Colonic mucosa (tissue), 4 donors: Measurements from ENCODE around the gene BCKDHB. TPM values are rescaled to one million over a fixed set of nuclear protein-coding genes. Genes with fewer than 3 reads are reported as not detected.

Source experiments
- DNase-seq: peaks from one replicate; pipeline ENCODE4 v3.0.0-alpha.2; 2020
- H3K27ac ChIP-seq: fragments of 200-600 bp; one replicate; pipeline ENCODE4 v1.8.0; 2021
- H3K27me3 ChIP-seq: fragments of 200-600 bp; one replicate; pipeline ENCODE4 v1.8.0; 2021
- H3K36me3 ChIP-seq: fragments of 200-600 bp; one replicate; pipeline ENCODE4 v1.8.0; 2021
- H3K4me1 ChIP-seq: fragments of 200-600 bp; one replicate; pipeline ENCODE4 v1.8.0; 2021; ENCODE audit warnings: mild to moderate bottlenecking
- H3K4me3 ChIP-seq: fragments of 200-600 bp; one replicate; pipeline ENCODE4 v1.8.0; 2021
- H3K9ac ChIP-seq, 2 donors: one replicate each; pipeline ENCODE4 v1.7.0; 2013; ENCODE audit warnings: control low read depth in 2 of 2, low read depth in 2 of 2, low read length in 2 of 2
- H3K9me3 ChIP-seq: fragments of 200-600 bp; one replicate; pipeline ENCODE4 v1.8.0; 2021
- intact Hi-C: fragments of 100-400 bp; cut with DNase I; formaldehyde crosslinking; loops from one replicate; pipeline ENCODE4 v1.14.1; 2022
- total RNA-seq, 2 donors: library from RNA; stranded (reverse); fragmentation: NEBNext Ultra II Directional in 1 of 2; extraction: Animal tissue kit (Norgen Biotek cat#: 25700) in 1 of 2; gene quantifications; one replicate each; pipeline ENCODE4 v1.2.1, GENCODE V29; 2021
- TF ChIP-seq, protein P1 (sequence below): fragments of 200-600 bp; IDR thresholded peaks from one replicate; pipeline ENCODE4 v1.8.0; 2022; ENCODE audit warnings: antibody characterized with exemption, mild to moderate bottlenecking
- donor health status: healthy.
- donor health status: DM: no; HTN: no; CAD: no.
- donor health status: DM: no; HTN: no; CAD: no.

BCKDHB gene
- total RNA-seq, 2 donors from 2014 or later, result 27.4 to 47.1 TPM

DNA sequence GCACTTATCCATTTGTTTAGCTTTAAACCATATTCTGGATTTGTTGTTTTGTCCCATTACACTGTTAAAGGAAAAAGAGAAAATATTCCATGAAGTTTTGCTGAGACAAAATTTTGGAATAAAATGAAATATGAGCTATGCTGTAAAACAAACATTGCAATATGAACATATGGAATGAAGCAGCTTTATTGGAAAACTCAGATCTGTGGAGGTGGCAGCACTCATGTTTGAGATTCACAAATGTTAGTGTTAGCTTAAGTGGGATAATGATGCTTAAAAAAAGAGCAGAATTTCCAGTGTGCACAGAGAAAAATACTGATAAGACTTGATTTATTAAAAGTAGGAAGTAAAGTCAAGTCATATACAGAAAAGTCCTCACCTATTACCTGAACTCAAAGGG lies 196.2 kb downstream of the BCKDHB start:
- H3K27ac ChIP-seq, result no peak overlapping the region
- H3K9ac ChIP-seq, result no peak overlapping the region
- DNase-seq, result no peak
- no peak overlapping the region for H3K4me3 ChIP-seq
- intact Hi-C loops, result no loop called here
- H3K4me1 ChIP-seq, result no peaks in the 10 kb centered on the region
- TF ChIP-seq, protein P1, sequence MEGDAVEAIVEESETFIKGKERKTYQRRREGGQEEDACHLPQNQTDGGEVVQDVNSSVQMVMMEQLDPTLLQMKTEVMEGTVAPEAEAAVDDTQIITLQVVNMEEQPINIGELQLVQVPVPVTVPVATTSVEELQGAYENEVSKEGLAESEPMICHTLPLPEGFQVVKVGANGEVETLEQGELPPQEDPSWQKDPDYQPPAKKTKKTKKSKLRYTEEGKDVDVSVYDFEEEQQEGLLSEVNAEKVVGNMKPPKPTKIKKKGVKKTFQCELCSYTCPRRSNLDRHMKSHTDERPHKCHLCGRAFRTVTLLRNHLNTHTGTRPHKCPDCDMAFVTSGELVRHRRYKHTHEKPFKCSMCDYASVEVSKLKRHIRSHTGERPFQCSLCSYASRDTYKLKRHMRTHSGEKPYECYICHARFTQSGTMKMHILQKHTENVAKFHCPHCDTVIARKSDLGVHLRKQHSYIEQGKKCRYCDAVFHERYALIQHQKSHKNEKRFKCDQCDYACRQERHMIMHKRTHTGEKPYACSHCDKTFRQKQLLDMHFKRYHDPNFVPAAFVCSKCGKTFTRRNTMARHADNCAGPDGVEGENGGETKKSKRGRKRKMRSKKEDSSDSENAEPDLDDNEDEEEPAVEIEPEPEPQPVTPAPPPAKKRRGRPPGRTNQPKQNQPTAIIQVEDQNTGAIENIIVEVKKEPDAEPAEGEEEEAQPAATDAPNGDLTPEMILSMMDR, result no peak
- no peaks in the 10 kb centered on the region for H3K36me3 ChIP-seq
- no peaks in the 10 kb centered on the region for H3K9me3 ChIP-seq
- H3K27me3 ChIP-seq, result no peaks in the 10 kb centered on the region

DNA sequence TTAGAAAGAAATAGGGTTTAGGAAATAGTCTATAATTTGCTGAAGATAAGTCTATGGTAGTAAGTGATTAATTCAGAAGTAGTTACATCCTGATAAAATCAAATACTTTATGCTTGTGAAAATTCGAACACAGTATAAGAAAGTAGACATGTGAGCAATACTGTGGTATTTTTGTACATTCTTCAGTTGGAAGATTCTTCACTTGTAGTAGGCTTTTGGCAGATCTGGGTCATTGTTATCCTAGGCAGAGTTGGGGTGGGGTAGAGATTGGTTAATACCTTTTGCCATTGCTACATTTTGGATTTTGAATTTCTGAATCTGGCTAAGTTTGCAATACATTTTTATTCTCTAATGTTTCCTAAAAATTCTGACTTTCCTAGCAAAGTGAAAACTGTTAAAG lies 197.5 kb downstream of the BCKDHB start:
- intact Hi-C loops, result no loop called here
- no peak overlapping the region for H3K4me3 ChIP-seq
- TF ChIP-seq, protein P1, result no peak

DNA sequence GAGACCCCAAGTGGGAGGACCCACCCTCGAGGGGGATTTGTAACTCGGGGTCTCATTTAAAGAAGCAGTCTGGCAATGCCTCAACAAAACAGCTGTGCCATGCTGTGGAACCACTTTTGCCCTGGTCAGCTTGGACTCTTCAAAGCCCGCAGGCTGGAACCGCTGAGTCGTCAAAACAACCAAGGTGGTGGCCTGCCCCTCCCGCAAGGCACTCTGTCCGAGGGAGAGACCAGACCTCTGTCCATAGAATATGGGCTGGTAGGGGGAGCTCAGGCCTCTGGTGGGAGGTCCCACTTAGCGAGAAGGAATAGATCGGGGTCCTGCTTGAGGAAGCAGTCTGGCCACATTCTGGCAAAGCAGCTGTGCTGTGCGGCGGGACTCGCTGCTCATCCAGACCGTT lies 208.1 kb downstream of the BCKDHB start:
- H3K36me3 ChIP-seq, result no peaks in the 10 kb centered on the region
- no peak overlapping the region for H3K9ac ChIP-seq
- H3K9me3 ChIP-seq, result no peaks in the 10 kb centered on the region
- TF ChIP-seq, protein P1, result no peak
- no peak for DNase-seq
- H3K4me3 ChIP-seq, result no peak overlapping the region
- no peaks in the 10 kb centered on the region for H3K4me1 ChIP-seq
- intact Hi-C loops, result no loop called here
- no peaks in the 10 kb centered on the region for H3K27me3 ChIP-seq
- H3K27ac ChIP-seq, result no peak overlapping the region

More for the DNA sequence above, 197.5 kb downstream of the BCKDHB start:
- H3K9me3 ChIP-seq, result no peaks in the 10 kb centered on the region
- no peaks in the 10 kb centered on the region for H3K36me3 ChIP-seq
- DNase-seq, result no peak
- no peak overlapping the region for H3K9ac ChIP-seq
- H3K27ac ChIP-seq, result no peak overlapping the region
- H3K4me1 ChIP-seq, result no peaks in the 10 kb centered on the region
- no peaks in the 10 kb centered on the region for H3K27me3 ChIP-seq

DNA sequence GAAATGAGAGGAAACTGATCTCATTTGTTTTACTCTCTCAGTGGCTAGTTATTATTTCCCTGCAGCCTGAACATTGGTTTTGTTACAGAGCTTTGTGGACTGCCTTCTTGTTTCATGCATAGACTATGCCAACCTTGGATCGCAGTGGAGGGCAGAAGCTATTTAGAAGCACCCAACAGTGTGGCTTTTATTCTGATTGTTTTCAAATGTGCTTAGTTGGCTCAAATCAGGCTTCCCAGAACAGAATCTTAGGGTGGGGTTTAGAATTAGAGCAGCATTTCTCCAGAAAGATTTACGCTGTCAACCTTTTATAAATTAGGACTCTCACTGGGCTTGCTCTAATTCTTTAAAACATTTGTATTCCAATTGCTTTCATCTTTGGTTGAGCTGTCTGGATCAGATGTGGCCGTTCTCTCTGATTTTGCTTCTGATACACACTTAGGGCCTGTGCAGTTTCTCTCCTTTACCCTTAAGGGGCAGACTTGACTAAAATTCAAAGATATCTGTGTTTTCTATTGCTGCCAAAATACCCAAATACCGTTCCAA lies 210.3 kb downstream of the BCKDHB start:
- Histone ChIP-seq H3K9me3 (no peaks in the 10 kb centered on the region), H3K4me1 (no peaks in the 10 kb centered on the region), H3K9ac (no peak overlapping the region), H3K36me3 (no peaks in the 10 kb centered on the region), H3K4me3 (no peak overlapping the region), H3K27me3 (no peaks in the 10 kb centered on the region), H3K27ac (no peak overlapping the region)
- TF ChIP-seq, protein P1, result no peak
- DNase-seq, result no peak
- intact Hi-C loops, result no loop called here

DNA sequence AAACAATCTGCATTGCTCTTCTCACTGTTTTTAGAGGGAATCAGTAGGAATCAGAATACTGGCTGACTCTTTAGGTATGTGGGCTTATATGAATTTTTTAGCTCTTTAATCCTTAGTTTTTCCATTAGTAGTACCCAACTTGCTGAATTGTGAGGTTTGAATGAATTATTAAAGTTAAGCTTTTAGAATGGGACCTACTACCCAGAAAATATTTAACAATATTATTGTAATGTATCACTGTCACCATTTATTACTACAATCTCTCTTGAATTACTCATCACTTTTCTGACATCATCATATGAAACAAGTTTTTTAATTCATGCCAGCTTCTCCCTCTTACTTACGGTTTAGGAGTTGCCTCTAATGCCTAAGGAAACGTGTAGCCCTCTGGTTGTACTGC lies 212.7 kb downstream of the BCKDHB start:
- TF ChIP-seq, protein P1, result no peak
- H3K4me3 ChIP-seq, result no peak overlapping the region
- no peaks in the 10 kb centered on the region for H3K27me3 ChIP-seq
- no peak overlapping the region for H3K27ac ChIP-seq
- H3K36me3 ChIP-seq, result no peaks in the 10 kb centered on the region
- no peak overlapping the region for H3K9ac ChIP-seq
- intact Hi-C loops, result no loop called here
- H3K4me1 ChIP-seq, result no peaks in the 10 kb centered on the region
- no peaks in the 10 kb centered on the region for H3K9me3 ChIP-seq
- DNase-seq, result no peak
